GM19395 (cell line): ENCODE results near the gene SHROOM1.
A peak's percentile ranks its signal among the peaks of the same experiment; 100 is the strongest.
"Not testable (repeated sequence)": the region's sequence is repeated elsewhere in the genome, so short reads cannot be mapped to it uniquely, and the experiment has no call there.

Experiments
- ATAC-seq: cut with Tn5 transposase; IDR thresholded peaks from one replicate; pipeline ENCODE4 v1.9.1; 2021; ENCODE audit warnings: mild to moderate bottlenecking, moderate library complexity; ENCODE audit not compliant: unreplicated experiment

SHROOM1 gene

GRCh38 chr5:132830436-132831094, at the start of gene SHROOM1:
Gene SHROOM1 (minus strand): TSS chr5:132830647. CDS start chr5:132826140, 4,507 bp downstream.
- peak; percentile 69 for ATAC-seq

GRCh38 chr5:132877938-132878337, 47.5 kb upstream of the SHROOM1 start:
- ATAC-seq = no peak

- ATAC-seq = no peak
These were observed 47.0 kb upstream of the SHROOM1 start for GRCh38 chr5:132877466-132877865.

GRCh38 chr5:132876020-132876759, 45.7 kb upstream of the SHROOM1 start:
- no peak for ATAC-seq

- no peak for ATAC-seq
These were observed 43.5 kb upstream of the SHROOM1 start for GRCh38 chr5:132873930-132874271.

GRCh38 chr5:132873119-132873929, 42.9 kb upstream of the SHROOM1 start, which contains the start of gene LEAP2:
Gene LEAP2 (plus strand): TSS chr5:132873668. CDS start chr5:132873695, 27 bp downstream.
- no peak for ATAC-seq

GRCh38 chr5:132872788-132873118, 42.3 kb upstream of the SHROOM1 start:
- ATAC-seq = no peak

GRCh38 chr5:132871459-132872284, 41.2 kb upstream of the SHROOM1 start:
- ATAC-seq = no peak

- no peak for ATAC-seq
These were observed 40.4 kb upstream of the SHROOM1 start for GRCh38 chr5:132870801-132871200.

GRCh38 chr5:132868754-132869153, 38.3 kb upstream of the SHROOM1 start:
- ATAC-seq = no peak

- ATAC-seq = peak; percentile 13
These were observed 36.6 kb upstream of the SHROOM1 start for GRCh38 chr5:132867046-132867451.

- ATAC-seq = peak; percentile 99
These were observed 36.0 kb upstream of the SHROOM1 start, which contains the start of the genes GDF9 and UQCRQ for GRCh38 chr5:132866342-132867045. Gene GDF9 (minus strand): TSS chr5:132866469. CDS start chr5:132864533, 1,936 bp downstream. Gene UQCRQ (plus strand): TSS chr5:132866642. CDS start chr5:132866882, 240 bp downstream.

- ATAC-seq = peak; percentile 44
These were observed 35.4 kb upstream of the SHROOM1 start for GRCh38 chr5:132865668-132866341.

GRCh38 chr5:132860742-132861141, 30.3 kb upstream of the SHROOM1 start:
- no peak for ATAC-seq

GRCh38 chr5:132859889-132860437, 29.5 kb upstream of the SHROOM1 start:
- no peak for ATAC-seq

GRCh38 chr5:132856011-132856410, 25.6 kb upstream of the SHROOM1 start:
- no peak for ATAC-seq

GRCh38 chr5:132854992-132855391, 24.5 kb upstream of the SHROOM1 start:
- not testable (repeated sequence) for ATAC-seq

GRCh38 chr5:132854301-132854700, 23.9 kb upstream of the SHROOM1 start:
- no peak for ATAC-seq

GRCh38 chr5:132853790-132854189, 23.3 kb upstream of the SHROOM1 start:
- ATAC-seq = no peak
